ENCODE results near the gene ADCY4.

DNA sequence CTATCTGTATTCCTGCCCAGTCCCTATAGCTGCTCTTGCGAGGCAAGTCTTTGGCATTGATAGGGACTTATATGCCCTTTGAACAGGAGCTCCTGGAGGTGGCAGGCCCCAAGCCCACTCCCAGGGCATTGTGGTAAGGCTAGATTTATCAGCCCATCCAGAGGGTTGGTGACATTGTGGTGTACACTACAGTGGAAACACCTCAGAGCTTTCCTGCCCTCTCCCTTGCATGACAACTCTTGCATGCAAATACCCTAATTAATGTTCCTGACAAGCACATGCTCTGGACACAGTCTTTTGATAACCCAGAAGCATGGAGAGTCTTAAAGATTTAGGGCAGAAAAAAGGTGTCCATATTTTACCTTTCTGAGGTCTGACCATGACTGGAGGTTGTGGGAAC, 5.7 kb upstream of the ADCY4 start:
- TF ChIP-seq, protein P1, sequence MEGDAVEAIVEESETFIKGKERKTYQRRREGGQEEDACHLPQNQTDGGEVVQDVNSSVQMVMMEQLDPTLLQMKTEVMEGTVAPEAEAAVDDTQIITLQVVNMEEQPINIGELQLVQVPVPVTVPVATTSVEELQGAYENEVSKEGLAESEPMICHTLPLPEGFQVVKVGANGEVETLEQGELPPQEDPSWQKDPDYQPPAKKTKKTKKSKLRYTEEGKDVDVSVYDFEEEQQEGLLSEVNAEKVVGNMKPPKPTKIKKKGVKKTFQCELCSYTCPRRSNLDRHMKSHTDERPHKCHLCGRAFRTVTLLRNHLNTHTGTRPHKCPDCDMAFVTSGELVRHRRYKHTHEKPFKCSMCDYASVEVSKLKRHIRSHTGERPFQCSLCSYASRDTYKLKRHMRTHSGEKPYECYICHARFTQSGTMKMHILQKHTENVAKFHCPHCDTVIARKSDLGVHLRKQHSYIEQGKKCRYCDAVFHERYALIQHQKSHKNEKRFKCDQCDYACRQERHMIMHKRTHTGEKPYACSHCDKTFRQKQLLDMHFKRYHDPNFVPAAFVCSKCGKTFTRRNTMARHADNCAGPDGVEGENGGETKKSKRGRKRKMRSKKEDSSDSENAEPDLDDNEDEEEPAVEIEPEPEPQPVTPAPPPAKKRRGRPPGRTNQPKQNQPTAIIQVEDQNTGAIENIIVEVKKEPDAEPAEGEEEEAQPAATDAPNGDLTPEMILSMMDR (IDR thresholded peaks at IDR 0.05) = no peak
- TF ChIP-seq POLR2A (IDR thresholded peaks at IDR 0.05) = no peak

Measured in body of pancreas (tissue), 4 donors.